T-helper 22 cell (primary cell): Measurements from ENCODE around the gene NDUFB11.

Experiments used
- DNase-seq: peaks from one replicate; pipeline ENCODE4 v3.0.0-alpha.2; 2020; ENCODE audit warnings: low read depth

NDUFB11 gene

DNA sequence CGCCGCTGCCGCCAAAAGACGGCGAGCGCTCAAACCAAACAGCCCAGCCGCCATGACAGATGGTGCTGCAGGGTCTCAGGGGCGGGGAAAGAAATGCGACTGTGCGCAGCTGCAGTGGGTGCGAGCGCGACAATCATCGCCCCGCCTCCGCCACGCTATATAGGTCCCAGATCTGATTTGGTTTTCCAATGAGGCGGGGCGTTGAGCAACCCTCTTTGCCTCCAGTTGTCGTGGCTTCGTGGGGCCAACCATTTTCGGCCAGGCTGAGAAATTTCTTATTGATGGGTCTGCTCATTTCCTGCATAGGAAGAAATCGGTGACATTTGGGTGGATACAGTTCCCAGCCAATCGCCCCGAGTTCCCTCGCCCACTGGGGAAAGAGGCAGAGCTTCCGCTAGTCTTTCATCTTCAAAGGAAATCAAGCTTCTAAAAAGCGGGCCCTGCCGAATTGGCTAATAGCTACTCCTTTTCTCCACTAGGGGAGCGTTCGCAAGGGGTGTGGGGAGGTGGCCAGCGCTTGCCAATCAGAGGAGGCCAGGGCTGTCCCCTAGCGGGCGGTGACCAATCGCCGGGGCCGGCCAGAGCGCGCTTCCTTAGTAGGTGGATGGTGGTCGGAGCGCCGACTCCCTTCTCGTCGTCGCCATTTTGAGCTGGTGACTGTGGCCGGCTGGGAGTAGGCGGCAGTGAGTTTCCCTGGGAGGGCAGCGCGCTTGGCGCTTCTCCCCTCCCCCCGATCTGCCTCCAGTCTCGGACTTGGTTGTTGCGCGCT is at the start of gene NDUFB11, which contains the start of gene RBM10:
NDUFB11 (minus strand) TSS at position 77 of the 769 bp plus-strand sequence; CDS start at position 54, 23 bp downstream.
RBM10 (plus strand) TSS at position 596 of the 769 bp plus-strand sequence. CDS start 2,261 bp downstream, outside the sequence.
- DNase-seq, result peak; percentile 88

DNA sequence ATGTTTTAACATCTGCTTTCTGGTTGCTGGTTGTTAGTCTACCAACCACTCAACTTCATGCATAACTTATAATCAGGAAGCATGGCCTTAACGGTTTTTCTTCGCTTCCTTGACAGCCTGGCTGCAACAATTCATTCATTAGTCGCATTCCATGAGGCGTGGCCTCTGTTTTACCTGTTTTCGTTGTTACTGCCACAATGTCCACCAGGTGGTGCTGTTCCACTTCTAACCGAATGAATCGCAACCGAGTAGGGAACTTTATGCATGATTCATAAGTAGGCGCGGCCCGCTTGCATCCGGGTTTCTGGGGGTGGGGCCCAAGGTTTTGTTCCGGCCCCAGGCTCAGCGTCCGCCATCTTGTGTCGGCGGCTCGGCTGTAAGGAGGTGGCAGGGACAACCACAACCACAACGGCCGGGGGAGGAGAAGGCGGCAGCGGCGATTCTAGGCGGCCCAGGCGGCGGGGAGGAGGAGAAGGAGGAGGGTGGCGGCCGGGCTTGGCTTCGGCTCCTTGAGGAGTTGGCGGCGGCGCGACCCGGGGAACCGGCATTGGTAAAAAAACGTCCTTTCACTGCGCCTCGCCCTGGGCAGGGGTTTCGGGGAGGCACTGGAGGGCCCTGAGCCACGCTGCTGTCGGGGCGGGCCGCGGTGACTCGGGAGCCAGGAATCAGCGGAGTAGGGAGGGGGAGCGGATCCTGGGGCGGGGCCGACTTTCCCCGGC is 49.1 kb upstream of the NDUFB11 start, which contains the start of gene UBA1:
UBA1 (plus strand) TSS at position 355 of the 719 bp plus-strand sequence. CDS start 4,974 bp downstream, outside the sequence.
- DNase-seq, result peak; percentile 95

DNA sequence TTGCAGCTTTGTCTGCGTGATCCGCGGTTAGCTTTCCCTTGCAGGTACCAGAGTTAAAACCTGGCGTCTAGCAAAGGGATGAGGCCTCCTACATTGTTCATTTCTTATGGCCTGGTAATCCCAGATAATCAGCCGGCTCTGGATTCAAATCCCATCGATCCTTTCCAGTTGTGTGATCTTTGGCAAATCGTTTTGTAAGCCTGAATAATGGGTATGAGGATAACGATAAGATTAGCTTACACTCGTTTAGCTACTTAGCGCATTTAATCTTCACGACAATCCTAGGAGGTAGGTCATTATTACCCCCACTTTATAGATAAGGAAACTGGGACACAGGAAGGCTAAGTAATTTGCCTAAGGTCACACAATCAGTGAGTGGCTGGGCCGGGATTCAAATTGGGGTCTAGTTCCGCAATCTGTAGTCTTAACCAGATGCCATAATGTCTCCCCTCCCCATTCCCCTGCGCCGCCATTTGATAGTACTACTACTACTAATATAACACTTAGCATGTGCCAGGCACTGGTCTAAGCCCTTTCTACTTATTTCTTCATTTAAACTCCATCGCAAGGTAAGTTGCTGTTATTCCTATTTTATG is 47.4 kb upstream of the NDUFB11 start:
- no peak for DNase-seq

DNA sequence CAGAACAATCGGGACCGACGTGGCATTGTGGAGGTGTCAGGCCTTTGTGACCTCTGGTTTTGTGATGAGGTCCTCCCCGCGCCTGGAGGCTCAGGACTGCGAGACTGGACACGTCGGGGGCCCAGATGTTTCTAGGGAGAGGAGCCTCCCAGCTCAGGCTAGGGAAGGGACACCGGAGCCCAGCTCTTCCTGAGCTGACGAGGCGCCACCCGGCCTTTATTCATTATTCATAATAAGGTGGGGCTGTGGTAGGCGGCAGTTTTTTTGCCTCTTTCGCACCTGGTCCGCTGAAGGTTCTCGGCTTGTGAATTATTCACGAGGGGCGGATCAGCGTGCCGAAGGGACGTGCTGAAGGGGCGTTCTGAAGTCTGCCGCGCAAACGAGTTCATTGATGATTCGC is 46.8 kb upstream of the NDUFB11 start:
- DNase-seq, result peak; percentile 35

DNA sequence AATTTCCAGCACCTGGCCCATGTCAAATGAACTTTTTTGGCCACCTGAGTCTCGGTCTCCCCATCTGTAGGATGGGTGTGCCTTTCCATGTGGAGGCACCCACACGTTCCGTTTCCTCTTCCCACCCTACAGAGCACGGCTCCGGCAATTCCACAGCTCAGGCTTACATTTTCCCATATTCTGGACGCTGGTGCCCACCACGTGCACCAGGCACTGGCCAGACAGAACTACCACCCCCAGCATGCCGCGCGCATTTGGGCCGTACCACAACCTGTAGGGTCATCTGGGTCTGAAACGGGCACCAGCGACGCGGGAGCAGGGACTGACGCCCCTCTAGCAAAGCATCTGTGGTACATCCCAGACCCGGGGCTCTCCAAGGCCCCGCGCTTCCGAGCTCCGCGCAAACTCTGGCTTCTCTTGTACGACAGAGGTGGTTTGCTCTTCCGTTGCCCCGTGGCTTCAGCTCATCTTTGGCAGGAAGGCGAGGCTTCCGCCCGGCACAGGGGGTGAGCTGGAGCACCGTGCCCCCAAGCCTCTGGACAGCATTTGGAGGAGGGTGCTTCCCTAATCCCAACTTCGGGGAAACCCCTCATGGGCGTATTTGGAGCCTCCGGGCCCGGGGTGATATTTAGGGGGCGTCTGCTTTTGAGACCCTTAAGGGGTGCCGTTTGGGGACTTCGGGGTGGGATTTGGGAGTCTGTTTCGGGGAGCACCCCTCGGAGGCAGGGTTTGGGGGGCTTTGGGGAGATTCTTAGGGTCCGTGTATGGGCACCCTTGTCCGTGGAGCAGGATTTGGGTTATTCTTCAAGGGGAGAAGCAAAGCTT is 46.2 kb upstream of the NDUFB11 start:
- DNase-seq, result peak; percentile 70

DNA sequence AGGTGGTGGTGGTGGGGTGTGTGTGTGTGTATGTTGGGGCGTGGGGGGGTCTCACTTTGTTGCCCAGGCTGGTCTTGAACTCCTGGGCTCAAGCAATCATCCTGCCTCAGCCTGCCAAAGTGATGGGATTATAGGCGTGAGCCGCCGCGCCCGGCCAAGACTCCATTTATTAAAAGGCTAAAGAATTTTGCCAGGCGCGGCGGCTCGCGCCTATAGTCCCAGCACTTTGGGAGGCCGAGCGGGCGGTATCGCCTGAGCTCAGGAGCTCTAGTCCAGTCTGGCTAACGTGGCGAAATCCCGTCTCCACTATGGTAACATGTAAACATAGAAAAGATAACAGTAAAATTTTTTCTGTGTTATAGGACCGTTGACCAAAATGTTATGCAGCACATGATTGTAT is 45.4 kb upstream of the NDUFB11 start:
- DNase-seq, result no peak

DNA sequence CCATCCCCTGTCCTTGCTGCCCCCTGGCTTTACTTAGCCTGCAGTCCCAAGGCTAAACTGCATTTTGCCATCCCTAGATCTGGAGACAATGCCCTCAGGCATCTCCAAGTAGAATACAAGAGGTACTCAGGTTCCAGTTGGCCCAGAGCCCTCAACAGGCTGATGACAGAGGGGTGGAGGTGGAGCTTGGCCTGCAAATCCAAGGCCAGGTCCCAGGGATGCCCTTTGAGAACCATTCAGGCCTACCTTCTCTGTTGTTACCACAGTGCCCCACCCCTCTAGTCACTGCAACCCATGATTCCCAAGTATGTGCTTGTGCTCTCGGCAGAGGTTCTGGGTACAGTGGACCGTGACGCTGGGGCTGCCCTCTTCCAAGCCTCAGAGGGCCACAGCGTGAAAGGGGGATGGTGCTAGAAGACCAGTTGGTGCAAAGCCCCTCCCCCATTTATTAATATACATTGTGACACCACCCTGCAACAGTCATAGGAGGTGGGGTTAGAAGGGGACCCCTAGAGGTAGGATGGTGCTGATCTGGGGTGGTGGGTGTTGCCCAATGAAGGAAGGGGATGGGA is 42.7 kb upstream of the NDUFB11 start:
- no peak for DNase-seq

DNA sequence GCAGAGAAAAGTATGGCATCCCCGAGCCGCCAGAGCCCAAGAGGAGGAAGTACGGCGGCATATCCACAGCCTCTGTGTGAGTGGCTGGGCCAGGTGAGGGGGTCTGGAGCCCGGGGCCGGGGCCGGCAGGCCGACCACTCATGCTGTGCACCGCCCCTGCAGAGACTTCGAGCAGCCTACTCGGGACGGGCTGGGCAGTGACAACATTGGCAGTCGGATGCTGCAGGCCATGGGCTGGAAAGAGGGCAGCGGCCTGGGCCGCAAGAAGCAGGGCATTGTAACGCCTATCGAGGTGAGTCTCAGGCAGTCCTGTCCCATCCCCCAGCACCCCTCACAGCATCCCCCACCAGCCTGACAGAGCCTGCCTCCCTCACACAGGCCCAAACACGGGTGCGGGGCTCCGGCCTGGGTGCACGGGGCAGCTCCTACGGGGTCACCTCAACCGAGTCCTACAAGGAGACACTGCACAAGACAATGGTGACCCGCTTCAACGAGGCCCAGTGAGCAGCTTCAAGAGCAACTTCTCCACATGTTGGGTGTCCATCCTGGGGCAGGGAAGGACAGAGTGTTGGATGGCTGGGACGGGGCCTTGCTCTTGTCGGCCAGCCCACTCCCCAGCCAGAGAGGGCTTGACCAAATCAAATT is 41.7 kb upstream of the NDUFB11 start:
- DNase-seq, result no peak

DNA sequence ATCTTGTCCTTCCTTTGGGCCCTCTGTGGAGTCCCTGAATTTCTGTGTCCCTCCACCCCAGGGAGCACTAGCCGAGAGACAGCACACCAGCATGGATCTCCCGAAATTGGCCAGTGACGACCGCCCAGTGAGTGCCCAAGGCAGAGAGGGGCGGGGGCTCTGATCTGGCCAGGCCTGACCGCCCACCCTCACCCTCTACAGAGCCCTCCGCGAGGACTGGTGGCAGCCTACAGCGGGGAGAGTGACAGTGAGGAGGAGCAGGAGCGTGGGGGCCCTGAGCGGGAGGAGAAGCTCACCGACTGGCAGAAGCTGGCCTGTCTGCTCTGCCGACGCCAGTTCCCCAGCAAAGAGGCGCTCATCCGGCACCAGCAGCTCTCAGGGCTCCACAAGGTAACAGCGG is 40.7 kb upstream of the NDUFB11 start:
- no peak for DNase-seq

DNA sequence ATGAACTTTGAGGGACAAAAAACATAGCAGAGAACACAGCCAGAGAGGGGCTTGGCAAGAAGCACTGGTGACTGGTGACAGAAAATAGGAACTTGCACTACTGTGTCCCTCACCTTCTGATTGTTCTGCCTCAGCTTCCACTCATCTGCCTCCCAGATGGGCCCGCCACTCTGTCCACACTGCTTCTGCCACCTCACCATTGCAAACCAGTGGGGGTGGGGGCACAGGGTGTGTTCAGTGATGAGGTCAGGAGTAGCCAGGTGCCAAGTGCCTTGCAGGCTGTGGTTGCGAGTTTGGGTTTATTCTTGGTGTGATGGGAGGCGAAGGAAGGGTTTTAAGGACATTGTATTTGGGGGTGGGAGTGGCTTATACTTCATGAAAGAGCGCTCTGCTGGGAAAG is 40.0 kb upstream of the NDUFB11 start:
- no peak for DNase-seq

DNA sequence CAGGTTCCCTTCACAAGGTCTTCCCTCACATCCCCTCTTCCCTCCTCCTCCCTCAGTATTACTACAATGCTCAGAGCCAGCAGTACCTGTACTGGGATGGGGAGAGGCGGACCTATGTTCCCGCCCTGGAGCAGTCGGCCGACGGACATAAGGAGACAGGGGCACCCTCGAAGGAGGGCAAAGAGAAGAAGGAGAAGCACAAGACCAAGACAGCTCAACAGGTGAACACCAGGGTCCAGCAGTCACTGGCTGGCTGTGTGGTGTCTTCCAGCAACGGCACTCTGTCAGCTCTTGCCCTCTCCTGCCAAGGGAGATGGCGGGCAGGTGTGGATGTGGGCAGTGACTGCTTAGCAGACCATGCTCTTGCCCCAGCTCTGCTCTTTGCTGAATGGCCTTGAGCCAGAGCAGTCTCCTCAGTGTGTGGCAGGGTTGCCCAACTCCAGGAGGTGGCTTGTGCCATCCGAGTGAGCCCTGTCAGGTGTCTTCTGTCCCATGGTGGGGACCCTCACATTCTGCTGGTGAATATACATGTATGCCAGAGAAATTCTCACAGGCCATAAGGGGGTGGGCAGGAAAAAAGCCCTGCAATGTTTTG is 37.7 kb upstream of the NDUFB11 start:
- DNase-seq, result no peak

DNA sequence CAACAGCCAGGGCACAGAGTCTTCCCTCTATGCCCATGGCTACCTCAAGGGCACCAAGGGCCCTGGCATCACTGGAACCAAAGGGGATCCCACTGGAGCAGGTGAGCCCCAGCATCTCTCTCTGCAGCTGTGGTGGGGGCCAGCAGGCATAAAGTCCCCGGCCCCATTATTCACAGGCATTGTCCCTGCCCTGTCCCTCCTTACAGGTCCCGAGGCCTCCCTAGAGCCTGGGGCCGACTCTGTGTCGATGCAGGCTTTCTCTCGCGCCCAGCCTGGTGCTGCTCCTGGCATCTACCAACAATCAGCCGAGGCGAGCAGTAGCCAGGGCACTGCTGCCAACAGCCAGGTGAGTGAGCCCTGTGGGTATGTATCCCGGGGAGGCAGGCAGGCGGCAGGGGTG is 36.8 kb upstream of the NDUFB11 start:
- no peak for DNase-seq

DNA sequence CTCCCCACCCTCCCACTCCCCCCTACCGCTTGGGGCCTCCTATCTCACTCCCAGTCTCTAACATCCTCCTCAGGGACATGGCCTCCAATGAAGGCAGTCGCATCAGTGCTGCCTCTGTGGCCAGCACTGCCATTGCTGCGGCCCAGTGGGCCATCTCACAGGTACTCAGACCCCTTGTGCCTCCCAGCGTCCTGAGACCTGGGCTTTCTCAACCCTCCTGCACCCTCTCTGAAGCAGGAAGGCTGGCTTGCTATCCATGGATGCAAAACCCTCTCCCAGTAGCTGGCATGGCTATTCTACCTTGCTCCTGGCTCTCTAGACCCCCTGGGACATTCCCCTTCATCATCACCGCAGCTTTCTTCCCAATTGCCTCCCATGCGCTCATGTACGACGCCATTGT is 35.8 kb upstream of the NDUFB11 start:
- DNase-seq, result no peak

DNA sequence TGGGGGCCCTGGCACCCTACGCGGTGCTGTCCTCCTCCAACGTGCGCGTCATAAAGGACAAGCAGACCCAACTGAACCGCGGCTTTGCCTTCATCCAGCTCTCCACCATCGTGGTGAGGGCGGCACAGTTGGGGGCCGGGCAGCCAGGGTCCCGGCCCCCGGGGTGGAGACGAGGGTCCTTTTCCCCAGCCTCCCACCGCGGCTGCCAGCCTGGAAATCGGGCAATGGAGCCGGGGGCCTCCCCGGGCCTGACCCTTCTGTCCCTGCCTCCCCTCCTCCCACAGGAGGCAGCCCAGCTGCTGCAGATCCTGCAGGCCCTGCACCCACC is 35.4 kb upstream of the NDUFB11 start:
- no peak for DNase-seq

DNA sequence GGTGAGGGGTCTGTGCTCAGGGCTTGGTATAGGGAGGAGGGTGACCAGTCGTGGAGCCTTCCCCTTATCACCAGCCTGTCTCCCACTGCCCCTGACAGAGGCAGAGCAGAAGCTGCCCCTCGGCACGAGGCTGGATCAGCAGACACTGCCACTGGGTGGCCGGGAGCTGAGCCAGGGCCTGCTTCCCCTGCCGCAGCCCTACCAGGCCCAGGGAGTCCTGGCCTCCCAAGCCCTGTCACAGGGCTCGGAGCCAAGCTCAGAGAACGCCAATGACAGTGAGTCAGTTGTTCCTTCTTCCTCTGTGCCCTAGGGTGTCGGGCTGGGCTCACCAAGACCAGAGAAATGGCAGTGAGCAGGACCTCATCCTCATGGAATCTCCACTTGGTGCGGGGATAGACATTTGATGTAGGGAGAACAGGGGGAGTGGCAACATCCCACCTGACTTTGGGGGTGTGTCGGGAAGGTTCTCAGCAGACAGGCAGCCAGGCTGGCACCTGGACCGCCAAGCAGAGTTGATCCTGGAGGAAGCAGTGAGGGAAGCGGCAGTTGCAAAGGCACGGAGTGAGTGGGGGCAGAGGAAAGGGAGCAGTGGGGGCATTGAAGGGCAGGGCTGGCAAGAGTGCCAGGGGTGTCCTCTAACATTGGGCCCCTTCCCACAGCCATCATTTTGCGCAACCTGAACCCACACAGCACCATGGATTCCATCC is 34.9 kb upstream of the NDUFB11 start:
- DNase-seq, result no peak

DNA sequence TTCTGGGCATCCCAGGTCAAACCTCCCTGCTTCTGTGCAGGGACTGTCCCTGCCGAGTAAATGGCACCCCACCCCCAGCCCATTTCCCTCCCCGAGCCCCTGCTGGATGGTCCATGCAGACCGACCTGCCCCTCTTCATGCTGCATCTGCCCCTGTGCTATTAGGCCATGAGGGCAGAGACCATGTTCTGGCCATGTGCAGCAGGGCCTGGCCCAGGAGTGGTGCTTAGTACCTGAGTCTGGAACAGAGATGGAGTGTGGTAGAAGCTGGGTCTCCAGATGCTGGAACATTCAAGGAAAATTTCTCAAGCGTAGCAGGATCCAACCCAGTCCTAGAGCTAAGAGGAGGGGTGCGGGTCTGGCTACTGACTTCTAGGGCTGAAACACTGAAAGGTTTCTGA is 33.8 kb upstream of the NDUFB11 start:
- DNase-seq, result no peak

DNA sequence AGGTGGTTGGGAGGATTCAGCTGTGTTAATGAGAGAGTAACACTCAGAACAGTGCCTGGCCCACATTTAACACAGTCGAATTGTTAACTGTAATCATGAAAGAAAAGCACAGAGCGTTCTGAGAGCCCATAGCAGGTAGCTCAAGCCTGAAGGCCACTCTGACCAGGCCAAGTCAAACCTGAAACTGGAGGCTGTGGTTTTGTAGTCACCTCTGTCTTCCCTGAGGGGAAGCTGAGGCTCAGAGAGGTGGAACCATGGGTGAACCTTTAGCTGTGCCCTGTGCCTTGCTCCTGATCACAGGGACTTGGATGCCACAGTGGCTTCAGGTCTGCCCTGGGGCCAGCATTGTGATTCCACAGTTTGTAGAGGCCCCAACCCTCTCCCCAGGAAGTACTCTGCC is 32.6 kb upstream of the NDUFB11 start:
- no peak for DNase-seq

DNA sequence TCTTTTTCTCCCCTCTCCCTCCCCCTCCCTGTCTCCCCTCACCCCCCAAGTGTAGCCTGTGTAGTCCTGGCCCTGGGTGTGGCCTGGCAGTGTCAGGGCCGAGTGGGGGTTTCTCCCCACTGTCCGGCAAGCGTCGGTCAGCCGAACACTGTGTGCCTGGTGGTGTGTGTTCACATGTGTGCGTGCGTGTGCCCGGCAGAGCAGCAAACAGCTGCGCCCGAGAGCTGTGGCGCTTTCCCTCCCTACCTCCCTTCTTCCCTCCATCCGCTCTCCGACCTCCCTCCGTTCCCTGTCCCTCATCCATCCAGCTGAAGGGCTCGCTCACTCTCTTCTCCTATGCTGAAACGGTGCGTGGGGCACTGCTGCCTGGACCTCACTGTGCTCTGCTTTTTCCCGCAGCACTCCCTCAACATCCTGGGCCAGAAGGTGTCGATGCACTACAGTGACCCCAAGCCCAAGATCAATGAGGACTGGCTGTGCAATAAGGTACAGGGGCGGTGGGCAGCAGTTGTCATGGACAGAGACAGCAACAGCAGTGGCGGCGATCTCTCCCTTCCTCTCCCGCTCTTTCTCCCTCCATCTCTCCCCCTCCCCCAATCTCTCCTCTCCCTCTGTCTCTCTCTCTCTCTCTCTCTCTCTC is 31.7 kb upstream of the NDUFB11 start:
- no peak for DNase-seq

DNA sequence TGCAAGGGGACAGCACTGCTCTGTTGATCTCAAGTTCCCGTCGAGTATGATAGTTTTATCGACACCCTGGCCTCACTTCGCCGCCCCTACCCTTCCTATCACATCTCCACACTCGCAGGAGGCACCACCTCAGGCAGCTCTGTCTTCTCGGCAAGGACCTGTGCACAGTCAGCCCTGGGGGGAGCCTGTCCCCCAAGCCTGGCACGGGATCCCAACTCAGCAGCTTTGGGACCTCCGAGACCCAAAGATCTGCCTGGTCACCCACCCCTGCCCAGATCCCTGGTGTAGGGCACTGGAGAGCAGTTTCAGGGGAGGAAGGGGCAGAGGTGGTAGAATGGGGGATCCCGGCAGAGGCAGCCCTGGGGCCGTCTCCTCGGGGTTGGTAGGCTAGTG is 31.1 kb upstream of the NDUFB11 start:
- DNase-seq, result no peak
